Bronchial epithelial cell (primary cell): ENCODE measurements around the gene CCNG2. TPM values are rescaled to one million over a fixed set of nuclear protein-coding genes. Genes with fewer than 3 reads are reported as not detected.

Experiments used
- DNase-seq: peaks from one replicate; pipeline ENCODE4 v3.0.0-alpha.2; 2010; ENCODE audit warnings: low read depth
- FAIRE-seq: peaks from 2 replicates; lab custom pipeline; 2011; peaks lifted over from hg19 to GRCh38; lab: Jason Lieb, UNC
- H3K27me3 ChIP-seq: 2 replicates; pipeline ENCODE4 v1.5.1; 2011; ENCODE audit warnings: low read length; ENCODE audit not compliant: control insufficient read depth, insufficient read depth
- H3K36me3 ChIP-seq: 2 replicates; pipeline ENCODE4 v1.5.1; 2011; ENCODE audit warnings: low read length; ENCODE audit not compliant: control insufficient read depth, insufficient read depth
- H3K4me3 ChIP-seq: 2 replicates; pipeline ENCODE4 v1.5.1; 2011; ENCODE audit warnings: mild to moderate bottlenecking, low read depth, low read length, control low read depth
- CTCF ChIP-seq: IDR thresholded peaks from 2 replicates; pipeline ENCODE4 v1.5.1; 2011; ENCODE audit warnings: mild to moderate bottlenecking, moderate library complexity, low read length, control low read depth, inconsistent platforms; ENCODE audit not compliant: insufficient read depth, severe bottlenecking
- total RNA-seq: library from RNA; depleted of rRNA; stranded (reverse); fragments of >200 nt; gene quantifications from 2 replicates; pipeline ENCODE4 v1.2.1, GENCODE V29; 2014

The CCNG2 gene
- total RNA-seq, 1 donor from 2014 or later, result 18.7 TPM

GRCh38 chr4:77204621-77205020 is 47.6 kb downstream of the CCNG2 start:
- DNase-seq (no peak), FAIRE-seq (no peak)
- Histone ChIP-seq H3K36me3 (no peaks in the 10 kb centered on the region), H3K27me3 (no peaks in the 10 kb centered on the region), H3K4me3 (no peak overlapping the region)
- TF ChIP-seq CTCF, result no peak

GRCh38 chr4:77209012-77209411 is 52.0 kb downstream of the CCNG2 start:
- no peak for TF ChIP-seq CTCF
- no peaks in the 10 kb centered on the region for H3K36me3 ChIP-seq
- FAIRE-seq (no peak), DNase-seq (no peak)
- H3K4me3 ChIP-seq, result no peak overlapping the region
- no peaks in the 10 kb centered on the region for H3K27me3 ChIP-seq

- no peak for TF ChIP-seq CTCF
- Histone ChIP-seq H3K27me3 (no peaks in the 10 kb centered on the region), H3K4me3 (no peak overlapping the region), H3K36me3 (no peaks in the 10 kb centered on the region)
- FAIRE-seq (no peak), DNase-seq (no peak)
Observed at GRCh38 chr4:77209936-77210335, 52.9 kb downstream of the CCNG2 start.

- no peak for TF ChIP-seq CTCF
- Histone ChIP-seq H3K27me3 (no peaks in the 10 kb centered on the region), H3K36me3 (no peaks in the 10 kb centered on the region), H3K4me3 (no peak overlapping the region)
- DNase-seq (peak; percentile 57), FAIRE-seq (no peak)
Observed at GRCh38 chr4:77215107-77215506, 58.1 kb downstream of the CCNG2 start.

GRCh38 chr4:77217526-77217925 is 60.5 kb downstream of the CCNG2 start:
- FAIRE-seq (peak; percentile 68), DNase-seq (no peak)
- no peak overlapping the region for H3K4me3 ChIP-seq
- H3K36me3 ChIP-seq, result no peaks in the 10 kb centered on the region
- H3K27me3 ChIP-seq, result no peaks in the 10 kb centered on the region
- TF ChIP-seq CTCF, result no peak

GRCh38 chr4:77219266-77219665 is 62.3 kb downstream of the CCNG2 start:
- no peak overlapping the region for H3K4me3 ChIP-seq
- FAIRE-seq (no peak), DNase-seq (no peak)
- H3K36me3 ChIP-seq, result no peaks in the 10 kb centered on the region
- H3K27me3 ChIP-seq, result no peaks in the 10 kb centered on the region
- TF ChIP-seq CTCF, result no peak

Other genes with a start within 250 kb of the CCNG2 start
- gene SEPTIN11, start 207.5 kb upstream of the CCNG2 start, total RNA-seq, result 49.2 and 49.5 TPM in 2 replicates
- gene CCNI, start 81.2 kb upstream of the CCNG2 start, total RNA-seq, result 148 and 181 TPM in 2 replicates